Suprapubic skin (tissue), 4 donors: ENCODE data around the gene TLR10.

Source experiments
- CTCF ChIP-seq, 2 donors: fragments of 200-600 bp in 1 of 2; fragments of 450-650 bp in 1 of 2; sonication (generic) in 1 of 2; IDR thresholded peaks; one replicate each; pipeline ENCODE4 v1.5.1; 2016 to 2019; ENCODE audit warnings: antibody characterized with exemption in 2 of 2, mild to moderate bottlenecking in 1 of 2, moderate library complexity in 1 of 2
- EP300 ChIP-seq: sonication (generic); formaldehyde crosslinking; IDR thresholded peaks from one replicate; pipeline ENCODE4 v1.6.1; 2017; ENCODE audit warnings: antibody characterized with exemption
- POLR2A ChIP-seq, 2 donors: fragments of 450-650 bp; IDR thresholded peaks; one replicate each; pipeline ENCODE4 v1.6.1; 2017; ENCODE audit warnings: antibody characterized with exemption in 2 of 2, mild to moderate bottlenecking in 2 of 2, moderate library complexity in 2 of 2
- POLR2AphosphoS5 ChIP-seq, 3 donors: sonication (generic); formaldehyde crosslinking; IDR thresholded peaks; one replicate each; pipeline ENCODE4 v1.6.1; 2017; ENCODE audit warnings: antibody characterized with exemption in 3 of 3

- no peak for TF ChIP-seq CTCF (IDR thresholded peaks at IDR 0.05)
- TF ChIP-seq POLR2A (IDR thresholded peaks at IDR 0.05) = no peak
- TF ChIP-seq EP300 = no peak
- no peak for TF ChIP-seq POLR2AphosphoS5 (IDR thresholded peaks at IDR 0.05)
These were observed 18.2 kb upstream of the TLR10 start for GRCh38 chr4:38800961-38801450.
